Measurements from ENCODE around the gene GNAO1.

The GNAO1 gene

DNA sequence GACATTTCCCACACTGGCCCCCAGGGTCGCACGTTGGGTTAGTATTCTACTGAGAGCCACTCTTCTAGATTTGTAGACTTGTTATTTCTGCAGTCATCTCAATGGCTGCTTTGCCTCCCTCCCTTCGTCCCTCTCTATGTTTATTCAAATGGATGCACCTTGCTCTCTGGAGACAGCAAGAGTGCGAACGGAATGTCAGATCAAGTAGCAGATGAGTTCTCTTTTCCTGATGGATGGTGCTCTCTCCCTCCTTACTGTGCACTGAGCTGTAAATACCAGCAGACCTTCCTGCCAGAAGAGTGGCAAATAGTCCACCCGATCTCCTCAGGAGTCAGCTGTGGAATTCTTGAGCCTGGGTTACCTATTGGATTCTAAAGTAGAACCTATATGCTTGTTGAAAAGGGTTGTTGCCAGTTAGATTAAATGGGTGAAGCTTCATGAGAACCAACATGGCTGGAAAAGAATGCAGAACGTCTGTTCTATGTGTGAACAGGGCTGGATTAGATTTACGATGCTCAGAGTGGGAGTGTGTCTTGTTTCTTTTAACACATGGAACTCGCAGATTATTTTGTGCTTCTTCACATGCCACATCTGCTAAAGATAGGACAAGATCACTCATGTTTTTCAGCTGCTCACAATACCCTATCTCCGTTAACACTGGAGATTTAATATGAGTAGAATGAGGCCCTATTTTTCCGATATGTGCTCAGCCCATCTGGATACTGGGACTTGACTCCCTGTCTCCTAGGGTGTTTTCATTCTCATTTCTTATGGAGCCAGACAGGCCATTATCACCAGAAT is 6.1 kb downstream of the GNAO1 start:
- DNase-seq (ENCODE audit: low read depth in 2 of 2, low spot score in 1 of 2): no peak

DNA sequence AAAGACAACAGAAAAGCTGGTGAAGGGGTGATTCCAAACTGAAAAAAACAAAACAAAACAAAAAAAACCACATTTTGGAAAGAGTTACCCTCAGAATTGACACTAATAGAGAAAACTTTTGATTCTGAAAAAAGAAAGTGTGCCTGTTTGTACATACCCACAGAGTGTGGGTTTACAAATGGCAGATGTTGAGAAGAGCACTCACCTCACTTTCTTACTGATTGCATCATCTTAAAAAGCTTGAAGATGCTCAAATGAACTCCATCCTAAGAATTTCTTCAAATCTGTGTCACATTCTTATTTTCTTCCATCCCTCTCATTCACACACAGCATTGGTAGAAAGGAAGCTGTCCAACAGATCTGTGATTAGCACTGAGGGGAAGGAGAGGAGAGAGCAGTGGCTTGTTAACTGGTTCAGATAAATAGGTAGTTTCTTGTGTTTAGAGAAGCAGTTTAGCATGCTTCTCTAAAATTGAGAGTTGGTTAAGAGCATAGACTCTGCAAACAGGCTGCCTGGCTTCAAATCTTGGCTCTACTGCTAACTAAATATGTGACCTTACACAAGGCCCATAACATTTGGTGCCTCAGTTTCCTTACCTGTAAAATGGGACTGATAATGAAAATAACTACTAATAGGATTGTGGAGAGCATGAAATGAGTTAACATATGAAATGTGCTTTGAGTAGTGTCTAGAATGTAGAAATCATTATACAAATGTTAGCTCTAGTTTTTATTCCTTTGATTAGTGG is 6.9 kb downstream of the GNAO1 start:
- DNase-seq (ENCODE audit: low read depth in 2 of 2, low spot score in 1 of 2): no peak

DNA sequence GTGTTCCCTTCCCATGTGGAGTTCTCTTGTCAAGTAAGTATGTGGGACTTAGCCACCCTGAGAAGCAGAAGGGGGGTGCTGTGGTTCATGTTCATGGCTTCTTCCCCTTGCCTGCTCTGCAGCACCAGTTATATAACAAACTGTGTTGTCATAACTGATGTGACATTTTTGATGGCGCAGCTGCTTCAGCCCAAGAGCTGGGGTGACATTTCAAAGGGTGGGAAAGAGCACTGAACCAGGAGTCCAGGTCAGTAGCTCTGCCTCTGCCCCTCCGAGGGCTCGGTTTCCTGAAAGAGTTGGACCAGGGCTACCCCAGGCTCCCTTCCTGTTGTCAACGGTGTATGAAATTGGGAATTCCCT is 7.4 kb downstream of the GNAO1 start:
- no peak for DNase-seq (ENCODE audit: low read depth in 2 of 2, low spot score in 1 of 2)

DNA sequence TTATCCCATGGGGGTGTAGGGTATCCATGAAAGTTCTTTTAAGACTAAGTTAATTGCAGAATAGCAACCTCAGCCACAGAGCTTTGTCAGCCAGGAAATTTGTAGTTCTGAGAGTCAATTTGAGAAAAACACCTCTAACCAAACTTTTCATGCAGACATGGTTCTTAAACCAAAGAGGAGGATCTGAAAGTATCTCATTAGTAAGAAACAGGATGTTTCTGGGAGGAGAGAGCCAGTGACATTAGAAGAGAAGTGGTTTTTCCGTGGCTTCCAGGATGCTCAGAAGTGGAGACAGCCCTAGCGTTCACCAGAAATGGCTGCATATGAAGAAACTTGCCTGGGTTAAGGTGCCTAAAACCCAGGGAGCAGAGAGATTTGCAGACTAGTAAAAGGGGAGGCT is 7.9 kb downstream of the GNAO1 start:
- DNase-seq (ENCODE audit: low read depth in 2 of 2, low spot score in 1 of 2): no peak

DNA sequence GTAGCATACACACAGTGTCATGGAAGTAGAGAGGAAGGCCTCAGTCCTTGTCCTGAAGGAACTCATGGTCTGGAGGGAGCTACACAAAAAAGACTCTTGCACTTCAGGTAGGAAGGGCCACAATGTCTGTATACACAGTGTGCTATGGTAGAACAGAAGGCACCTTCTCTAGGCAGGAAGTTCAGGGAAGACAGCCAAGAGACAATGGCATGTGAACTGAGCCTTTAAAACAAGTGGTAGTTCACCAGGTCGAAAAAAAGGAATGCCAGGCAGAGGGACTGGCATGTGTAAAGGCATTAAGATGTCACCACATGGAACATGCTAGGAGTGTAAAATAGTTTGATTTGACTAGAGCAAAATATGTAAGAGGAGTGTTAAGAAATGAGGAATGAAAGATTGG is 9.7 kb downstream of the GNAO1 start:
- DNase-seq (ENCODE audit: low read depth in 2 of 2, low spot score in 1 of 2): no peak

DNA sequence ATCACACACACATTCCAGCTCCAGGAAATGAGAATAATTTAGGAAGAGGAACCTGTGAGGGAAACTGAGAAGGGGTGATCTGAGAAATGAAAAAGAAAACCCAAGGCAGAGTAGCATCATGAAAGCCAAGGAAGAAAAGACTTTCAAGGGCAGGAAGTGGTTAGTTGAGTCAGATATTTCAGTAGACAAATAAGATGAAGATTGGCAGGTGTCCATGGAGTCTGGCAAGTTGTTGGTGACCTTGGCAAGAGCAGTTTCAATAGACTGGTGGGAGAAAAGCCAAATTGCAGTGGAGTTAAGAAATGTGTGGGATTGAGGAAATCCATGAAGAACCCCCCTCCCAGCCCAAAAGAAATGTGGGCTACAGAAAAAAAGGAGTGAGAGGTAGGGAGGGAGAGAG is 10.7 kb downstream of the GNAO1 start:
- no peak for DNase-seq (ENCODE audit: low read depth in 2 of 2, low spot score in 1 of 2)

DNA sequence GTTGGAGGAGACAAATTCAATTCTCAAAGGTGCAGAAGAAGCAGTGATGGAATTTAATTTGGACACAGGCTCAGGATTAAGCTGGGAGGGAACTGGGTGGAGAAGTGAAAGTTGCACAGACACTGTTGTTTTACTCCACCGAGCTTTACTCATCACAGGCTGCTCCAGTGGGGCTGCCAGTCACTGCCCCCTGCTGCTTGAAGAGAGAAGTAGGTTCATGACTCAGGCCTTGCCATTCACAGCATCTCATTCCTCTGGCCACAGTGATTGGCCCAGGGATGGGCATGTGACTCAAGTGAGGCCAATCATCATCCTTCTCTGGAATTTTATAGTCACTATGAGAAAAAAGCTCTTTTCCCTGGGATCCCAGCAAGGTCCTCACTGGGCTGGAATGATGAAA is 11.8 kb downstream of the GNAO1 start:
- peak in 1 of 2 donors; percentile 22 for DNase-seq (ENCODE audit: low read depth in 2 of 2, low spot score in 1 of 2)

DNA sequence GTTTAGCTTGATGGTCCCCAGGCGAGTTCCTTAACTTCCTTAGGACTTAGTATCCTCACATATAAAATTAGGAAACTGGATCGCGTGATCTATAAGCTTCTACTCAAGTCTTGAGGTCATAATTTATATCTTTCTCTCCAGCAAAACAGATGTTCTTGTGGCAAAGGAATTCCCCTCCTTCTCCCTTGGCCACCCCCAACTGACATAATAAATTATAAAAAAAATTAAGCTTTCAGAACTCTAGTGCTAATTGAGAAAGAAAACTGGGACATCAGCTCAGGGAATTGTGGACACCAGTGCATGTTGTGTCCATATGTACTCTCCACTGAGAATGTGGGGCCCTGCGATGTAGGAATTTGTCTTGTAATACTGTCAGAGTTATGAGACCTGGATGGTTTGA is 13.5 kb downstream of the GNAO1 start:
- DNase-seq (ENCODE audit: low read depth in 2 of 2, low spot score in 1 of 2): no peak

DNA sequence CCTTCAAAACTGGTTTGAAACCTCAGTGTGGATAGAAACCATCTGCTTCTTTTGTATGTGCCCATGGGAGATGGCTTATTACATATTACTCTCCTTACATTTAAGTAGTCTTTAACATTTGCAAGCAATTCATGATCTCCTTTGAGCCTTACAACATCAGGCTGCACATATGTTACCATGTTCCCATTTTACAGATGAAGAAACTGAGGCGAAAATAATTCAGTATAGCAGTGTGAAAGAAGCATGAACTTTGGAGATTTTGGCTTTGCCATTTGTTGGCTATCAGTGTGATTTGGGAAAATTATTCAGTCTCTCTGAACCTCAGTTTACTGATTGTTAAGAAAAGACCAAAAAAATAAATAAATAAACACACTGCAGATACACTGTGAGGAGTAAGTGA is 15.7 kb downstream of the GNAO1 start:
- DNase-seq (ENCODE audit: low read depth in 2 of 2, low spot score in 1 of 2): no peak

DNA sequence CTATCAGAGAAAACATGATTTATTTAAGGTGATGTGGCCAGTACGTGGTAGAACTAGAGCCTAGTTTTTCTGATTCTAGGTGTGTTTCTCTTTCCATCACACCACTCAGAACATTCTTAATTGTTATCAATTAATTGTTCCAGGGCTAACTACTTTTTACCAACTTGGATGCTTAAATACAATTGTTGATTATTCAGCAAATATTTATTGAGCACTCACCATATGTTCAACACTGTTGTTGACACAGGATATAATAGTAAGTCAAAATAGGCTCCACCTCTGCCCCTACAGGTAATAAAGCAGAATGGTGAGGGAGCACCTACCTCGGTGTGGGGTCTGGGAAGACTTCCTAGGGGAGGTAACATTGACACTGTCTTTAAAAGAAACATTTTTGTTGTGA is 16.1 kb downstream of the GNAO1 start:
- no peak for DNase-seq (ENCODE audit: low read depth in 2 of 2, low spot score in 1 of 2)

DNA sequence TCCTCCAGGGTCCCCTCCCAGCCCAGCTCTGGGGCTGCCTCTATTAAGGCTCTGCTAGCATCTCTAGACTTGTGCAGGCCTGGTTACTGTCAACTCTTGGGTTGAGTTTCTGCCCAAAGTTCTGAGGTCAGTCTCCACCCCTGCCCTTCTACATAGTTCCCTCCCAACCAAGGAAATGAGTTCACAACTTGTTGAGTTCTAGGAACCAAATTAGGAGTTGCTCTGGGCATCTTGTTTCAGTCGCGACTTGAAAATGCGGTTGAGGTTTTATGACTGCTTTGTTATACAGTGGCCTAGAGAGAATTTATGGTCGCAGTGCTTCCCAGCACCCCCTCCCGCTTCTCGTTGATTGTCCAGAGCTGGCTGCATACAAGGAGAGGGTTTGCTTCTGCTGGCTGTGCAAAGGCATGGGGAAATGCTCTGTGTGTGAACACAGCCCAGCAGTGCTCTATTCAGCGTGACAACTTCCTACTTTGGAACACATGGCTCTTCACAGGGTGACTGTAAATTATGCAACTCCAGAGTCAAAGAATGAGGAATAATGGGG is 20.2 kb downstream of the GNAO1 start:
- DNase-seq (ENCODE audit: low read depth in 2 of 2, low spot score in 1 of 2): no peak

DNA sequence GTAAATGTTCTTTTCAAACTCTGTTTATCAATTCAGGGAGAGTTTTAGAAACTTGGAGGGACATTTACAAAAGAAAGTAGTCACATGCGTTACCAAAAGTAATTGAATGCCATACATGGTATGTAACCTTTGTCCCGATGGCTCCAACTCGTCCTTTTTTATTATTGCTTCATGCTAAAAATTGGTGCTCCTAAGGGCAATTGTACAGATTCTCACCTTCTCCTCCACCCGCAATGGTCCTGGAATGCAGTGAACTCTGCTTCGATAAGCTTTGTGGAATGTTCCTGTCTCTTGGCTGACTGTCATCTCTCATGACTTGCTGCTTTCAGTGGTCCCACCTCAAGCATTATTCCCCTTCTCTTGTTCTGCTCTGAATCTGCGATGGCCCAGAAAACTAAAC is 20.9 kb downstream of the GNAO1 start:
- DNase-seq (ENCODE audit: low read depth in 2 of 2, low spot score in 1 of 2): no peak

DNA sequence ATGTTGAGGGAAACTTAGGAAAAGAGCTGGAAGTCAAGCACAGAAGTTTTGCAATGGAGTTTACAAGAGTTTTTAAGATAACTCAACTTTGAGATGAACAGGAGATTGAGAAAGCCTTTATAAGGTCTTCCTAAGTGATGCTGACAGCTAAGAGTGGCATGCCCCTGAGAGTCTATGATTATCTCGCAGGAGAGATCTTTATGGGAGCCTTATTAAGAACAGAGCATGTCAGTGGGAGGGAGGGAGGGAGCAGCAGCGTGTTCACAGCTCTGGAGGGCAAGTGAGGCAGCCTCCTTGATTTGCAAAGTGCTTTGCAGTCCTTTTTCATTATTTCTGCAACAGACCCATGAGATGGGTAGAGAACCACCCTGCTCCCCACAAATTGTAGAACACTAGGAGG is 30.7 kb downstream of the GNAO1 start:
- DNase-seq (ENCODE audit: low read depth in 2 of 2, low spot score in 1 of 2): no peak

DNA sequence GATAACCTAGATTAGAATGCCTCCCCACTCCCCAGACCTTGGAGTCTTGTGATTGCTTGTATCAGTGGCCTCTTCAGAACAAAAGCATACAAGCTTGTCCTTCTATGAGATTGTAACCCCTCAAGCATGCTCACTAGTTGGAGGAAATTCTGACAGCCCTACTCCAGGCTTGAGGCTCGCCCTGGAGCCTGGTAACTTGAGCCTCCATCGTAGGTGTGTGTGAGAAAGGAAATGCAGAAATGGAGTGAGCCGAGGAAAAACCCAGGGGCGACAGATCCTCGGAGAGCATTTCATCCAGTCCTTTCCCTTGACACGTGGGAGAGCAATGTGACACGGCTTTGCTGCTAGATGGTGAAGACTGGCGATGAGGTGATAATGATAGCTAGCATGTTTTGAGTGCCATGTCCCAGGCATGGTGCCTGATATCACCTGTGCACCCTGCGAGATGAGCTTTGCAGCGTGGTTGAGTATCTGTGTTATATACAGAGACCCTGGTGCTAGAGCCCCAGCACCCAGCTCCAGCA is 31.2 kb downstream of the GNAO1 start:
- no peak for DNase-seq (ENCODE audit: low read depth in 2 of 2, low spot score in 1 of 2)

DNA sequence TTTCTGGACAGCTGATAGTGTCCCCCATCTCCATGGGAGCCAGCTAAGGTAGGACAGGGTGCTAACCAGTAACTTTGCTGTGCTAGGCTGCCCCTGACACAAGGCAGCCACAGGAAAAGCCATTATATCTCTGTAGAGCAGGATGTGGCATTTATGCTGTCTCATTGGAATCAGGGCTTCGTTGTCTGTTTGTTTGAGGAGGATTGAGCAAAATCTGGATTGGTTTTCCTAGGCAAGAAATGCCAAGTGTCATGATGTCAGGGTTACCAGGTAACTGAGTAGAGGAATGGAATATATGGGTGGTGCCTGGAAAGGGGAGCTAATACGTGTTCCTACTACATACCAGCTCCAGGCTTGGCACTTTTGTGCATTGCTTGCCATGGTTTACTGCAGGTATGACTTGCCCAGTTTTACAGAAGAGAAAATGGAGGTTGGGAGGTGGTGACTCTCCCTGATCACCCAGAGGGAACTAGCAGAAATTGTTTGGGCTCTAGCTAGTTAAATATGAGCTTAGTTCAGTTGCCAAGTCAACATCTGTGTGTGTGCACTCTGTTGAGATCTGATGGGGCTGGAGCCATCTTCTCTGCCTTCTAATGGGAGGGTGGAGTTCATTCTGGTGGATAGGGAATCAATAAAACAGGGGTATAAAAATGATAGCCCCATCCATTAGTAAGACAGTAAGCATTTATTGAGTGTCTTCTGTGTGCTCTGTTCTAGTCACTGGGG is 33.9 kb downstream of the GNAO1 start:
- DNase-seq (ENCODE audit: low read depth in 2 of 2, low spot score in 1 of 2): no peak

DNA sequence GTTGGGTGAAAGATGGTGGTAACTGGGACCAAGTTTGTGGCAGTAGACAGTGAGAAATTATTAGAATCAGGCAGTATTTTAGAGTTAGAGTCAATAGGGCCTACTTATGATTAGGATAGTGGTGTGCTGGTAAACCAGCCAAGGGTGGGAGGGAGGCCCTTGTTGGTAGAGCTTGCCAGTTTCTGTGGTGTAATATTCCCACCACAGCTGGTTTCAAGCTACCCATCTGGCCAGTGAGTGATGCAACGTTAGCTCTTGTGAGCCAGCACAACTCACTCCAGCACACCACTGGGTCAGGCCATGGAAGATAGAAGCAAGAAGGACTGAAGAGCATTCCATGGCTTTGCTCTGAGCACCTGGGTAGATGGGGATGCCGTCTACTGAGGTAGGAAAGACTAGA is 34.9 kb downstream of the GNAO1 start:
- DNase-seq (ENCODE audit: low read depth in 2 of 2, low spot score in 1 of 2): no peak

DNA sequence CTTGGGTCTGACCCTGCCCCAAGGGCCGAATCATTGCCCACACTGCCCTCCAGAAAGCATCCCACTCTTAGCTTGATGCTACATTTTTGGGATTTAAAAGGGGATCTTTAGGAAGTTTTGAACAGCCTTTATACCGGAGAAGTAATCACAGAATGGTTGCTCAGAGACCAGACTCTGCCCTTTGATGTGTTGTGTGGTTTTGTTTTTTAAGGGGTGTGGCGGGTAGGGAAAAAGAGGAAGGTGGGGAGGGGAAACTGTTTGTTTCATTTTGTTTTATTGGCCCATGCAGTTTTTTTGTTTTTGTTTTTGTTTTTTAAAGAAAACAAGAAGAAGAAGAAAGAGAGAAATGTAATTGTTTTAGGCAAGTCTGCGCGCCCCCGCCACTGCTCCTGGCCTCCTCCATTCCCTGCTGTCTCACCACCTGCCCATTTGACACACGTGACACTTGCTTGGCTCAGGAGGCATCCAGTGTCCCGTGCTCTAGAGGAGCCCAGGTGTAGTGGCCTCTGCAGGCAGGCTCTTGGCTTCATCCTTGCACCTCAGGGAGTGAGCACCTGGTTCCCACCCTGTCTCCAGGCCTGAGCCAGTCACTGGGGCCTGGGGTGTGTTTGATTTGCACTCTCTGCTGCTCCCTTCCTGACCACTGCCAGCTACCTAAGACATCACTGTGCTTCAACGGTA is 35.7 kb downstream of the GNAO1 start:
- DNase-seq (ENCODE audit: low read depth in 2 of 2, low spot score in 1 of 2): no peak

DNA sequence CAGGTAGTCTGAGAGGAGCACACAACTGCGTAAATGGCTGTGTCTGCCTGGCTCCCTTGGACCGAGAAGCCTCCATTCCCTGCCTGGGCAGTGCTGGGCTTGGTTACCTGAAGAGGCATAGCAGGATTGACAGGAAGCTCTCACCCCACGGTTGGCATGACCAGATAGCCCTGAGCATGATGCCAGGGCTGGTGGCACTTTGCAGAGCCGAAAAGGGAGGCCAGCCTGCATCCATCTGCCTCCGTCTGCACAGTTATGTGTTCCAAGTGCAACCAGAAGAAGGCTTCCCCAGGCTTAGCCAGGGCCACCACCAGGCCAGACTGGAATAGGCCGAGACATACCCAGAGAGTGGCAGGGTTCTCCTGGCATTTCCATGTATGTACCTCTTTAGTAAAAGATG is 36.6 kb downstream of the GNAO1 start:
- DNase-seq (ENCODE audit: low read depth in 2 of 2, low spot score in 1 of 2): no peak

DNA sequence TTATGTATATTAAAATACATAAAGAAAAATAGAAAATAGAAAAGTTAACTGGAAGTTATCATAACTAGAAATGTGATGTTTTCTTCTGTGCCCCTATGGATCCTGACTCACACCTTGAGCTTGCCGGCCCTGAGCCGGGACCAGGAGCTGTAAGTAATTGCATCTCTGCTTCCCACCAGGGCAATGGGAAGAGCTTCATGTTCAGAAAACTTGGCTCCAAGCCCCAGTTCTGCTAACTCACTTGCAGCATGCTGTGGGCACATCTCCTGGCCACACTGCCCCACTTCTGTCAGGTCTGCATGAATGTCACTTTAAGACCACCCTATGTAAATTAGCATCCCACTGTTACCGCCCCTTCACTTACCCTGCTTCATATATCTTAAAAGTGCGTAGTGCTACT is 37.2 kb downstream of the GNAO1 start:
- no peak for DNase-seq (ENCODE audit: low read depth in 2 of 2, low spot score in 1 of 2)

DNA sequence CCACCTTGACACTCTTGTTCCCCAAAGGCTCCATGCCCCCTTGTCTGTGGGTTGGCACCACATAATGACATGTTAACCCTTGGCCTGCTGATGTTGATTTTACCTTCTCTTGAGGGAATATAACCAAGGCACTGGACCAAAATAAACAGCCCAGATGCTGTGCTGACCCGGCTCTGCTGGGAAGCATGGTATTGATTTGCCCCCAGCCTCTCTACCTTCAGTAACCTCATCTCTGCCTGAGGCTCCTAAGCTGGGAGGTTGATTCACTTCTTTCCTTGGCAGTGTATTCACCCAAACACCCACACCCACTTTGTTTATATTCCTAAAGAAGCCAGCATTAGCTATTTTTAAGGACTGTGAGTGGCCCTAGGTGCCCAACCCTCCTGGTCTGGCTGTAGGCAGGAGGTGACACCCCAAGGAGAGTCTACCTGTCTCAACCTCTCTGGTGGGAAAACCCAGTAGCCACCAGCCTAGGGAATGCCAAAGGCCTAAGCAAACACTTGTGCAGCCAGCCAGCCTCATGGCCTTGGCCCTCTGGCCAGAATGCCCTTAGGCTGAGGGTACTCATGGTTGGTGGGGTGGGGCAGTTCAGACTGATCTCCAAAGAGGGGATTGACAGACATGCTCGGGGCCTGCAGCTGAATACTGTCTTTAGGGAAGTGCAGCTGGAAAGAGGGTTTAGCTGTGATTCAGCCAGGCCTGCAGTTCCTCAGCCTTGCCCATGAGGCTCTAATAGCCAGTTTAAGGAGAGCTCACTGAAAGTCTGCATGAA is 42.7 kb downstream of the GNAO1 start:
- no peak for DNase-seq (ENCODE audit: low read depth in 2 of 2, low spot score in 1 of 2)

Measured in stimulated activated CD8-positive, alpha-beta memory T cell treated with anti-CD3 and anti-CD28 coated beads, Interleukin-4, amount 100 ng/mL, for 4 hours (primary cell).